Spleen (tissue), 11 donors: ENCODE measurements around the gene MPP2. TPM values are rescaled to one million over a fixed set of nuclear protein-coding genes. Genes with fewer than 3 reads are reported as not detected.

ENCODE experiments used
- DNase-seq: peaks from one replicate; pipeline ENCODE4 v3.0.0-alpha.2; 2020
- H3K27ac ChIP-seq, 8 donors: fragments of 200-600 bp; sonication (generic) in 7 of 8; 1 replicate in 4 of 8; 2 replicates in 4 of 8; pipeline versions ENCODE4 v1.5.0 to v1.8.0; 2016 to 2021; ENCODE audit warnings: inconsistent platforms in 4 of 8, mild to moderate bottlenecking in 4 of 8, moderate library complexity in 1 of 8
- H3K27me3 ChIP-seq, 7 donors: fragments of 200-600 bp; sonication (generic) in 6 of 7; replicated peaks in 1 of 7; 1 replicate in 4 of 7; 2 replicates in 3 of 7; pipeline versions ENCODE4 v1.5.0 to v1.8.0; 2016 to 2021; ENCODE audit warnings: inconsistent platforms in 3 of 7, mild to moderate bottlenecking in 1 of 7
- H3K36me3 ChIP-seq, 6 donors: fragments of 200-600 bp; sonication (generic) in 5 of 6; 1 replicate in 4 of 6; 2 replicates in 2 of 6; pipeline versions ENCODE4 v1.5.0 to v1.8.0; 2016 to 2021; ENCODE audit warnings: inconsistent platforms in 2 of 6
- H3K4me1 ChIP-seq, 6 donors: fragments of 200-600 bp; sonication (generic) in 5 of 6; 1 replicate in 3 of 6; 2 replicates in 3 of 6; pipeline versions ENCODE4 v1.5.0 to v1.8.0; 2016 to 2021; ENCODE audit warnings: inconsistent platforms in 3 of 6
- H3K4me3 ChIP-seq, 8 donors: fragments of 200-600 bp; sonication (generic) in 7 of 8; 1 replicate in 4 of 8; 2 replicates in 4 of 8; pipeline versions ENCODE4 v1.5.0 to v1.8.0; 2016 to 2021; ENCODE audit warnings: inconsistent platforms in 4 of 8, mild to moderate bottlenecking in 4 of 8, moderate library complexity in 2 of 8
- H3K9me3 ChIP-seq, 8 donors: fragments of 200-600 bp; sonication (generic) in 7 of 8; 1 replicate in 4 of 8; 2 replicates in 4 of 8; pipeline versions ENCODE4 v1.5.0 to v1.8.0; 2016 to 2021; ENCODE audit warnings: inconsistent platforms in 4 of 8
- CTCF ChIP-seq, 11 experiments: fragments of 200-600 bp in 7 of 11; fragments of 450-650 bp in 4 of 11; sonication (generic) in 4 of 11; IDR thresholded peaks in 8 of 11; conservative IDR thresholded peaks in 3 of 11; 1 replicate in 7 of 11; 2 replicates in 4 of 11; pipeline versions ENCODE4 v1.4.0 to v1.8.0; 2016 to 2021; ENCODE audit warnings: antibody characterized with exemption in 11 of 11, inconsistent platforms in 4 of 11, mild to moderate bottlenecking in 1 of 11
- POLR2A ChIP-seq, 3 donors: fragments of 450-650 bp; IDR thresholded peaks; one replicate each; pipeline ENCODE4 v1.5.1; 2017; ENCODE audit warnings: antibody characterized with exemption in 3 of 3, mild to moderate bottlenecking in 1 of 3
- POLR2AphosphoS5 ChIP-seq, 3 donors: sonication (generic); formaldehyde crosslinking; IDR thresholded peaks; one replicate each; pipeline ENCODE4 v1.5.1; 2017; ENCODE audit warnings: antibody characterized with exemption in 3 of 3
- WGBS, 5 donors: extraction: QIAGEN DNeasy Blood & Tissue Kit in 3 of 5; methylation state at CpG; one replicate each; pipeline versions ENCODE4 v1.1.5 to v1.1.7; 2013 to 2018; 5-methylcytosine and 5-hydroxymethylcytosine counted together
- intact Hi-C: fragments of 100-400 bp; cut with DNase I; formaldehyde crosslinking; loops from one replicate; pipeline ENCODE4 v1.15.0; 2023; ENCODE audit warnings: low total_unique reads
- polyA plus RNA-seq, 3 donors: library from polyadenylated mRNA; stranded (reverse); fragments of 200-250 nt; gene quantifications; one replicate each; pipeline ENCODE4 v1.2.1, GENCODE V29; 2013
- total RNA-seq, 7 donors: library from RNA; depleted of rRNA in 3 of 7; stranded (reverse); fragments of >200 nt in 3 of 7; fragmentation: NEBNext Ultra II Directional in 4 of 7; extraction: Animal tissue kit (Norgen Biotek cat#: 25700) in 4 of 7; gene quantifications; one replicate each; pipeline versions ENCODE4 v1.1.0 to v1.2.1, GENCODE V29; 2016 to 2021
- donor health status: healthy with polysubstance abuse.
- donor health status: DM: no; HTN: no; CAD: no; lungs with moderate emphysema.
- donor health status: DM: no; HTN: no; CAD: no.
- donor health status: Bipolar disorder and iron deficiency.
- donor health status: healthy.
- donor health status: DM: no; HTN: no; CAD: no.
- donor health status: DM: yes; HTN: yes; CAD: no.

MPP2 gene
- total and polyA plus RNA-seq, 10 donors: 0.13 to 2.4 (median 0.92) TPM

- intact Hi-C loops: no loop called here
- 84 to 90% (median 88%) methylated on average over 10 to 20 of the region's 20 CpGs for WGBS, 5 donors
- DNase-seq: peak; percentile 47
These were observed 27.5 kb downstream of the MPP2 start for GRCh38 chr17:43879723-43880419.

GRCh38 chr17:43878260-43879175, 28.8 kb downstream of the MPP2 start:
- no peak for TF ChIP-seq POLR2A (IDR thresholded peaks at IDR 0.05)
- TF ChIP-seq CTCF (IDR thresholded peaks at IDR 0.05 in 8 of 11, conservative IDR thresholded peaks at IDR 0.05 in 3 of 11): peak; percentile 60 to 98 (median 94)
- TF ChIP-seq POLR2AphosphoS5 (IDR thresholded peaks at IDR 0.05): peak in 1 of 3 donors; percentile 44
- WGBS, 5 donors: 22 to 29% (median 24%) methylated on average over 7 to 13 of the region's 13 CpGs
- Histone ChIP-seq H3K9me3 (no peaks in the 10 kb centered on the region), H3K27ac (no peak overlapping the region), H3K36me3 (no peaks in the 10 kb centered on the region), H3K27me3 (peaks cover 0 to 18% (median 0%) of the 10 kb centered on the region in 7 donors), H3K4me1 (peaks cover 0 to 14% (median 8%) of the 10 kb centered on the region in 6 donors), H3K4me3 (no peak overlapping the region)
- DNase-seq: peak; percentile 90
- intact Hi-C loops: no loop called here

More at GRCh38 chr17:43879723-43880419, 27.5 kb downstream of the MPP2 start:
- H3K27ac ChIP-seq: no peak overlapping the region
- H3K36me3 ChIP-seq: no peaks in the 10 kb centered on the region
- peaks cover 0 to 14% (median 8%) of the 10 kb centered on the region in 6 donors for H3K4me1 ChIP-seq
- TF ChIP-seq POLR2A (IDR thresholded peaks at IDR 0.05): no peak
- no peak for TF ChIP-seq CTCF (IDR thresholded peaks at IDR 0.05 in 8 of 11, conservative IDR thresholded peaks at IDR 0.05 in 3 of 11)
- no peak for TF ChIP-seq POLR2AphosphoS5 (IDR thresholded peaks at IDR 0.05)
- no peak overlapping the region for H3K4me3 ChIP-seq
- H3K27me3 ChIP-seq: peaks cover 0 to 18% (median 0%) of the 10 kb centered on the region in 7 donors
- H3K9me3 ChIP-seq: no peaks in the 10 kb centered on the region

GRCh38 chr17:43877451-43878155, 29.7 kb downstream of the MPP2 start:
- DNase-seq: peak; percentile 64
- Histone ChIP-seq H3K9me3 (no peaks in the 10 kb centered on the region), H3K27ac (no peak overlapping the region), H3K36me3 (no peaks in the 10 kb centered on the region), H3K27me3 (peaks cover 0 to 18% (median 0%) of the 10 kb centered on the region in 7 donors), H3K4me1 (peaks cover 0 to 14% (median 8%) of the 10 kb centered on the region in 6 donors), H3K4me3 (no peak overlapping the region)
- TF ChIP-seq POLR2A (IDR thresholded peaks at IDR 0.05) (no peak), CTCF (IDR thresholded peaks at IDR 0.05 in 8 of 11, conservative IDR thresholded peaks at IDR 0.05 in 3 of 11) (no peak), POLR2AphosphoS5 (IDR thresholded peaks at IDR 0.05) (no peak)
- 69 to 92% (median 90%) methylated on average over 1 to 10 of the region's 10 CpGs for WGBS, 5 donors
- intact Hi-C loops: no loop called here
